DOHH2 (cell line): Measurements from ENCODE around the gene PIWIL1.

Experiments used
- H3F3A ChIP-seq: fragments of 200-600 bp; sonication (generic), shearing (Covaris generic); 2 replicates; pipeline ENCODE4 v1.6.0; 2016; ENCODE audit warnings: antibody characterized with exemption, mild to moderate bottlenecking; ENCODE audit not compliant: control insufficient read depth, insufficient read depth
- H3K27ac ChIP-seq: fragments of 200-600 bp; sonication (generic); 2 replicates; pipeline ENCODE4 v1.5.1; 2014; ENCODE audit warnings: low read depth, mild to moderate bottlenecking, low read length, moderate library complexity
- H3K27me3 ChIP-seq: fragments of 200-600 bp; sonication (generic); 2 replicates; pipeline ENCODE4 v1.6.1; 2014; ENCODE audit warnings: mild to moderate bottlenecking, low read length, mixed read lengths; ENCODE audit not compliant: control insufficient read depth
- H3K36me3 ChIP-seq: fragments of 200-600 bp; sonication (generic); 2 replicates; pipeline ENCODE4 v1.6.1; 2014; ENCODE audit warnings: mild to moderate bottlenecking, low read length, moderate library complexity, mixed read lengths; ENCODE audit not compliant: control insufficient read depth
- H3K4me1 ChIP-seq: fragments of 200-600 bp; sonication (generic); 2 replicates; pipeline ENCODE4 v1.6.1; 2014; ENCODE audit warnings: mild to moderate bottlenecking, low read length, mixed read lengths; ENCODE audit not compliant: control insufficient read depth
- H3K4me2 ChIP-seq: fragments of 200-600 bp; sonication (generic); 2 replicates; pipeline ENCODE4 v1.6.0; 2014; ENCODE audit warnings: mild to moderate bottlenecking, low read length, moderate library complexity
- H3K4me3 ChIP-seq: fragments of 200-600 bp; sonication (generic); 2 replicates; pipeline ENCODE4 v1.5.1; 2014; ENCODE audit warnings: mild to moderate bottlenecking, low read length, mixed read lengths
- H3K79me2 ChIP-seq: fragments of 200-600 bp; sonication (generic); 2 replicates; pipeline ENCODE4 v1.6.1; 2014; ENCODE audit warnings: mild to moderate bottlenecking, low read length, mixed read lengths; ENCODE audit not compliant: control insufficient read depth
- H3K9me2 ChIP-seq: fragments of 200-600 bp; sonication (generic); replicated peaks from 2 replicates; pipeline ENCODE4 v1.6.1; 2014; ENCODE audit warnings: mild to moderate bottlenecking, low read length, mixed read lengths; ENCODE audit not compliant: control insufficient read depth
- H3K9me3 ChIP-seq: fragments of 200-600 bp; sonication (generic); 2 replicates; pipeline ENCODE4 v1.6.1; 2014; ENCODE audit warnings: antibody characterized with exemption, low read length, mixed read lengths; ENCODE audit not compliant: control insufficient read depth, insufficient read depth
- H4K20me1 ChIP-seq: fragments of 200-600 bp; sonication (generic); 2 replicates; pipeline ENCODE4 v1.6.0; 2014; ENCODE audit warnings: low read depth, mild to moderate bottlenecking, antibody characterized with exemption, low read length, moderate library complexity; ENCODE audit not compliant: control insufficient read depth, insufficient read depth
- EZH2phosphoT487 ChIP-seq: fragments of 200-600 bp; sonication (generic); IDR thresholded peaks from 2 replicates; pipeline ENCODE4 v1.6.1; 2017; ENCODE audit warnings: borderline replicate concordance, mild to moderate bottlenecking, antibody characterized with exemption, low read length, moderate library complexity, mixed read lengths
- TF ChIP-seq, protein P1 (sequence below): fragments of 200-600 bp; sonication (generic); IDR thresholded peaks from one replicate; pipeline ENCODE4 v1.5.1; 2014; ENCODE audit warnings: antibody characterized with exemption, mild to moderate bottlenecking, low read depth, low read length; ENCODE audit not compliant: poor library complexity, severe bottlenecking

The PIWIL1 gene

DNA sequence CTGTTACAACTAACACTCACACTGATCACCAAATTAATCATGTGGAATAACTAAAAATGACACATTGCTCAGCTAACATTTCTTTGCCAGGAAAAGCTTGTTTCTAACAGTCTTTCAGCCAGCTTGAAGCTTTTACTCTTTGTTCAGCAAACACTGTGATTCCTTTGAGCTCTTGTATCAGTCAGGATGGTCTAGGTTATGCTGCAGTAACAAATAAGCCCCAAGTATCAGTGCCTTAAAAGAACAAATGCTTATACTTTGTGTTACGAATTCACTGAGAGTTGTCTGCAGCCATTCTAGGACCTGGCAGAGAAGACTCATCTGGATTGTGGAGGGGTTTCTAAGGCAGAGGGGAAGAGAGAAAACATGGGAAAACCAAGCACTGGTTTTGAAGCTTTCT lies 47.6 kb upstream of the PIWIL1 start:
- Histone ChIP-seq H3K9me2 (no peaks in the 10 kb centered on the region), H3F3A (no peaks in the 10 kb centered on the region), H3K4me2 (no peak overlapping the region), H3K27me3 (no peaks in the 10 kb centered on the region), H3K79me2 (no peaks in the 10 kb centered on the region), H3K27ac (no peak overlapping the region), H3K4me3 (no peak overlapping the region), H3K4me1 (no peaks in the 10 kb centered on the region), H3K9me3 (no peaks in the 10 kb centered on the region), H4K20me1 (no peaks in the 10 kb centered on the region), H3K36me3 (no peaks in the 10 kb centered on the region)
- TF ChIP-seq, protein P1, sequence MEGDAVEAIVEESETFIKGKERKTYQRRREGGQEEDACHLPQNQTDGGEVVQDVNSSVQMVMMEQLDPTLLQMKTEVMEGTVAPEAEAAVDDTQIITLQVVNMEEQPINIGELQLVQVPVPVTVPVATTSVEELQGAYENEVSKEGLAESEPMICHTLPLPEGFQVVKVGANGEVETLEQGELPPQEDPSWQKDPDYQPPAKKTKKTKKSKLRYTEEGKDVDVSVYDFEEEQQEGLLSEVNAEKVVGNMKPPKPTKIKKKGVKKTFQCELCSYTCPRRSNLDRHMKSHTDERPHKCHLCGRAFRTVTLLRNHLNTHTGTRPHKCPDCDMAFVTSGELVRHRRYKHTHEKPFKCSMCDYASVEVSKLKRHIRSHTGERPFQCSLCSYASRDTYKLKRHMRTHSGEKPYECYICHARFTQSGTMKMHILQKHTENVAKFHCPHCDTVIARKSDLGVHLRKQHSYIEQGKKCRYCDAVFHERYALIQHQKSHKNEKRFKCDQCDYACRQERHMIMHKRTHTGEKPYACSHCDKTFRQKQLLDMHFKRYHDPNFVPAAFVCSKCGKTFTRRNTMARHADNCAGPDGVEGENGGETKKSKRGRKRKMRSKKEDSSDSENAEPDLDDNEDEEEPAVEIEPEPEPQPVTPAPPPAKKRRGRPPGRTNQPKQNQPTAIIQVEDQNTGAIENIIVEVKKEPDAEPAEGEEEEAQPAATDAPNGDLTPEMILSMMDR: no peak
- no peak for TF ChIP-seq EZH2phosphoT487

DNA sequence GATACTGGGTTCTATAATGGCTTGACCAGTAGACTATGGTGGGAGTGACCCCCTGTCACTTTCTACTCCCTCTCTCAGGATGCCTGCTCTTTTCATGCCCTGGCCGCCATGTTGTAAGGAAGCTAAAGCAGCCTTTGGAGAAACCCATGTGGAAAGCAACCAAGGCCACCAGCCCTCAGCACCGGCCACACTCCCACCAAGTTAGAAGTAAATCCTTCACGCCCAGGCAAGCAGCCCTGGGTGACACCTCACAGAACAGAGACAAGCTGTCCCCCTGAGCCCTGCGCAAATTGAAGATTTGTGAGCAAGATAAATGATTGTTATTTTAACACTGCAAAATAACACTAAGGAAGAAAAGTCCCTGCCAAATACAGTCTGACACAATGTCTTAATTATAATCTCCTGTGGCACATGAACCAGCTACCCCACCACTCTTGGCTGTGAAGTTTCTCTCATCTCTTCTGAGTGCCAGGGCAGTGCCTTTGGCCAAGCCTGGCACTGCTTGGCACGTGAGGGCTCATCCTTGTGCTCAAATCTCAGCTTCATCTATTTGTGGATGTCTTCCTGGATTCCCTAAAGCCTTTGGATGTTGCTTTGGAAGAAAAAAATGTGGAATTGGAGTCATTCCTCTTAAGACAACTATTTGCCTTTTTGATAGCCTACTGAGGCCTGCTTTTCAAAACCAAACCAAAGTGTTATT lies 39.2 kb upstream of the PIWIL1 start:
- H3K27ac ChIP-seq: no peak overlapping the region
- no peak overlapping the region for H3K4me2 ChIP-seq
- H3F3A ChIP-seq: no peaks in the 10 kb centered on the region
- no peaks in the 10 kb centered on the region for H3K27me3 ChIP-seq
- no peaks in the 10 kb centered on the region for H3K4me1 ChIP-seq
- H3K9me2 ChIP-seq: no peaks in the 10 kb centered on the region
- H3K36me3 ChIP-seq: no peaks in the 10 kb centered on the region
- H4K20me1 ChIP-seq: no peaks in the 10 kb centered on the region
- H3K79me2 ChIP-seq: no peaks in the 10 kb centered on the region
- H3K9me3 ChIP-seq: peaks cover 8% of the 10 kb centered on the region
- TF ChIP-seq EZH2phosphoT487: no peak
- TF ChIP-seq, protein P1: no peak
- H3K4me3 ChIP-seq: no peak overlapping the region

DNA sequence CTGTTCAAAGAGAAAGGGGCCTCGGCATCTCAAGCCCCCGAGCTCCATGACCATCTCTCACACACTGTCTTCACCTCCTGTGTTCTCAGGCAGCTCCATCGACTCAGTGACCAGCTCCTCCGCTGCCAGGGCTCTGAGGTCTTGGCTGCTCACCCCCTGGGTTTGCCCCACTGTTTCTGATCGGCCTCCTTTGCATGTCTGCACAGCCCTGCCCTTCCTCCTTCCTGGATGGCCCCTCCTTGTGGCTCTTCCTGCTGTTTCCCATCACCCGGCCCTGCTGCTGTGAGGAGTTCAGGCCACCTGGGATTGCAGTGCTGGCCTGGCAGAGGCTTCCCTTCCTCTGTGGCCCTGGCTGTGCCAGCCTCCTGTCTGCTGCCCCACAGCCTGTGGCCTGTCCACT lies 38.1 kb upstream of the PIWIL1 start:
- TF ChIP-seq EZH2phosphoT487: no peak
- TF ChIP-seq, protein P1: no peak
- H3F3A ChIP-seq: no peaks in the 10 kb centered on the region
- no peaks in the 10 kb centered on the region for H3K36me3 ChIP-seq

More for the DNA sequence above, 38.1 kb upstream of the PIWIL1 start:
- Histone ChIP-seq H3K4me2 (no peak overlapping the region), H3K27me3 (no peaks in the 10 kb centered on the region), H4K20me1 (no peaks in the 10 kb centered on the region), H3K4me1 (no peaks in the 10 kb centered on the region), H3K79me2 (no peaks in the 10 kb centered on the region), H3K9me3 (peaks cover 8% of the 10 kb centered on the region), H3K4me3 (no peak overlapping the region), H3K27ac (no peak overlapping the region), H3K9me2 (no peaks in the 10 kb centered on the region)
